GM20431 (cell line): ENCODE measurements around the gene MCTP1.

ENCODE experiments used
- in situ Hi-C: fragments of 300-500 bp; cut with MseI, MboI; formaldehyde crosslinking; loops from one replicate; pipeline ENCODE4 v1.15.0; 2020; ENCODE audit warnings: low sequenced_read_pairs; ENCODE audit not compliant: unreplicated experiment

The MCTP1 gene

GRCh38 chr5:94793816-94794198, 491.1 kb downstream of the MCTP1 start:
- in situ Hi-C loops = no loop called here

GRCh38 chr5:94793113-94793815, 491.6 kb downstream of the MCTP1 start:
- in situ Hi-C loops = no loop called here

DNA sequence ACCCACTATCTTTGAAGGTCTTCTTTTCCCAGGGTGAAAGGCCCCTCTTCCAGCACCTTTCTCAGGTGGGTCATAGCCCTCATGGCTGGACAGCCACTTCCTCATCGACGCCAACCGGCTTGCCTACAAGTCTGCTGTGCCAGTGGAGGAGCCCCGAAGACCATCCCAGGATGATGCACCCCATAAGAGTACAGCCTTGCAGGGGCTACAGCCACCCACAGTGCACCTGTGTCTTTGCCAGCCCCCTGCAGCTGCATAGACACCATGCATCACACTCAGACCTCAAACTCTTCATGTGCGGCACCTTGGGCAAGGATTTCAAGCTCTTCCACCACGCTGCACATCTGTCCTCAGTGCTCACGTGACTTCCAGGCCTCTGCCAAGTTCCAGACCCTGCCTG, 493.1 kb downstream of the MCTP1 start:
- in situ Hi-C loops = no loop called here

DNA sequence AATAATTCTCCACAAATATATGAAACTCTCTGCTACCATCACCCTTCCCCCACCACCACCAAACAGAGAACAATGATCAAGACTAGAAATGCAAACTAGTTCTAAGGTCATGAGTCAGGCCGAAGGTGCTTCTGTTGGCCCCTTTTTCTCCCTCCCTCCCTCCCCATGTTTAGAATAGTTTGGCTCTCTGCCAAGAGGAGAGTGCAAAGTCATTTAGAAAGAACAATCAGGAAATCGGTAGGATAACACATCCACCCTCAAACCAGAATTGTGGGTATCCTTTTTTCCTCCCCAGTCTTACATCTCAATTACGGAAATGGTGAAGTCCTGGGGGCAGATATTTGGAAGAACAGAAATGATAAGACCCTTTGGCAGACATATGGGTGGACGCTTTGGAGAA, 496.4 kb downstream of the MCTP1 start:
- in situ Hi-C loops = no loop called here

GRCh38 chr5:94784536-94785505, 500.1 kb downstream of the MCTP1 start:
- in situ Hi-C loops = no loop called here

DNA sequence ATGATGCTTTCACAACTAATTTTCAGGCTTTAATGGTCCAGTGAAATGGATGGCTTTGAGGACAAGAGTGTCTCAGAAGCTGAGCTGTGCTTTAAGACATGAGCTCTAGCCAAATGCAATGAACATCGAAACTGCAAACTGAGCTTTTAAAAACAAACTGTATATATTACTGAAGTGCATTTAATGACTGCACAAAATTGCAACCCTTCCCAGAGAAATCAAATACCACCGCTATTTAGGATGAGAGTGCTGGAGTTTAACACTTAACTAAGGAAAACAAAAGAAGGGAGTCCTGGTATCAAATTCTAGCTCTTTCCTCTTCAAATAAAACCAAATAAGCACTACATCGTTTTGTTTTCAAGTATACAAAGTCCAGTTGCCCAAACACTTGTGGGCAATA, 502.5 kb downstream of the MCTP1 start:
- in situ Hi-C loops = no loop called here

DNA sequence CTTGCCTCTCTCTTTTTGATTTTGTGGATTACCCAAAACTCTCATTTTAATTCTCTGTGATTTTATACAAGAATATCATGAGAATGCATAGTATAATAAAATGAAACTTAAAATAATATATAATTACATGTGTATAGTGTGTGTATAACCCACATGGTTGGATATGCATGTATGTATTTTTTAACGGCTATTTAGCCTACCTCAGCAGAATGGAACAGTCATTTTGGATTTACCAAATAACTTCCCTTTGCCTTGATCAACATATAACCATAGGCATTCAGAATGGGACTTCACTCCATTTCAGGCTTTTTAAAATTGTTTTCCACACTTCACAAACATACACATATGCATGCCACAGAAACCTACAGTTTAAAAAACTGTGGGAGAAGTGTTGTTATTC, 505.2 kb downstream of the MCTP1 start:
- in situ Hi-C loops = no loop called here

DNA sequence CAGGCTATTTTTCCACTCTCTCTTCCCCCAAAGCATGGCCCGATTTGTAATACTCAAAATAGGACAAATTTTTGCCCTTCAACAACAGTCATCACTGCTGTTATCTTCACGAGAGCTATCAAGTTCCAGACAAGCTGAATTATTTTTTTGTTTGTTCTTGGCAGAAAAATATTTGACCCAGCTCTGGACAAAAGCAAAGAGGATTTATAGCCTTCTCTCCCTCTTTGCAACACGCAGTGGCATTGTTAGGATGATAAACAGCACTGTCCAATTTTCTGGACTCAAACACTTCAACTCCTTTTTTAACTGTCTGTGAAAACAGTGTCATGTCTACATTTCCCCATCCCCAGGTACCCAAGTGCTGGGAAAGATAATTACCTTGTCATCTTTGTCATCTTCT, 506.2 kb downstream of the MCTP1 start:
- in situ Hi-C loops = no loop called here

DNA sequence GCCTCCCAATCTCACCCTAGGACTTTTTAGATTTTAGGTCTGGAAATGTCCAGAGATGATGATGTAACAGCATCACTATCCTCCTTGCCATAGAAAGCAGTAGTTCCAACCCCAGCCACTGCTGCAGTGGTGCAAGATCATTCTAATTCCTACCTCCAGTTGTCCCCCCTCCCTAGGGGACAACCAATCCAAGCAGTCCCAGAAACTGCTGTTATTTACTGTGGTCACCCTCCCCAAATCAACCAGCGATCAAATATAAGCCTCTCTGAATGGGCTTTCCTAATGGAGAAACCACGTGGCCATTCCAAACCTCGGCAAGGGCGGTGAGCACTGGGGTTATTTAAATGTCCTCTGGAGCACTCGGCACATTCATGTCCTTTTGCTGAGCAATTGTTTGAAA, 506.6 kb downstream of the MCTP1 start:
- in situ Hi-C loops = no loop called here

GRCh38 chr5:94777056-94777880, 507.6 kb downstream of the MCTP1 start:
- in situ Hi-C loops = no loop called here

DNA sequence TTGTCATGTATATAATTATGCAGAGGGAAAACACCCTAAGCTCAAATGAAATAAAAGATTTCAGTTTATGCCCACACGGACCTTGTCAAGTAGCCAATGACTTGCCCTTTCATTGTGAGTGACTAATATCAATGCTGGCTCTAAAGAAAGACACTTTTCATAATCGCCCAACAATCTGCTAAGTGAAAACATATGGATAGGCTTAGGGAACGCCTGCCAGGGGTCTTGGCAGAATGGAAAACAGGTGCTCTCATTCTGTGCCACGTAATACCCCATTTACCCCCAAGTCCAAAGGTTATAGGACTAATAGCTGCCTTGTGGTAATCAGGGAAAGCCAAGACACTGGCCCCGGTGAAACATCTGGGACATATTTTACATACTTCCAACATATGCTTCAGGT, 508.7 kb downstream of the MCTP1 start:
- in situ Hi-C loops = no loop called here

DNA sequence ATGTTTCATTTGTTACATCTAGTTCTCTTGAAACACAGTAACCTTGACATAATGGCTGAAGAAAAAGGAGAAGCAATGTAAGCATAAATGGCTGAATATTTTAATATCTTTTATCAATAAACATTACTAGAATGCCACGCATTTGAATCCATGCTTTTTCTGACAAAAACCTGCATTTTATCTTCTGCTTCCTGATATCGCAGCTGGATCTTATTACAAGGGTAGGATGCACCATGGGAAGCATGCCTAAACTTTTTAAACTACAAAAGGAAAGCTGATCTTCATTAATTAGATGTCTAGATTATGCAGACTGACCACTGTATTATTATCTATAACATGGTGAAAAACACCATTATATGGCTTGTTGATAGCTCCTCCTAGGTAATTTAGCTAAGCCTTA, 509.8 kb downstream of the MCTP1 start:
- in situ Hi-C loops = no loop called here

- in situ Hi-C loops = no loop called here
These were observed 513.2 kb downstream of the MCTP1 start for GRCh38 chr5:94771742-94772141.

DNA sequence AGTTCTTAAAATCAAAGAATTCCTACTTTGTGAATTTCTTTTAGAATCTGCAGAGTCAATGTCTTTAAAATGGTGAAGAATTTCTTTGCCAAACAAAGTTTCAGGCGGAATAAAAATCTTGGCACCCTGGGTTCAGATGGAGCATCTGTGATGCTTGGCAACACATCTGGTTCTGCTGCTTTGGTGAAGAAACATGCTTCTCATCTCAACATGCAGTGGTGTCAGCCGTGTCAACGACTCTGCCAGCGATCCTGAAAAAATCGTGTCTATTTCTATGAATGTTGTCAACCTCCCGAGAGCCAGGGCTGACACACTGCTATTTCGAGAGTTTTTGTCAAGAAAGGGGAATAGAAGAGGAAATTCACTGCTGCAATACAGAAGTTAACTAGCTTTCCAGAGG, 514.9 kb downstream of the MCTP1 start:
- in situ Hi-C loops = no loop called here

- in situ Hi-C loops = no loop called here
These were observed 523.1 kb downstream of the MCTP1 start for GRCh38 chr5:94761786-94762185.

DNA sequence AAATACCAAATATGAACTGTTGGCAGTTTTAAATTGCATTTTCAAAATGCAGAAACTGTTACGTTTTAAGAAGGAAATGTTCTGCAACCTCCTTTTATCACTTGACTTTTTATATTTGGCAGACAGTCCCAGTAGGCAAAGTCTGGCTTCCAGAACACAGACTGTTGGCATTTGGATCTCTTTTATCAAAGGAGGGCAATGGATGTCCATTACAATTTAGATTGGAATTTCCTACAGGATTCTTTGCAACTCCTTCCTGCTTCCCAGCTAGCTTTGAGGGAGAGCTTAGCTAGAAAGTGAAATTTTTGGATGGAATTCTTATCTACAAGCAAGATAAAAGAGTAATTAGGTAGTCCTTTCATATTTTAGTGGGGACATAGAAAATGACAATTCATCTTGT, 523.8 kb downstream of the MCTP1 start:
- in situ Hi-C loops = no loop called here

GRCh38 chr5:94759961-94760360, 524.9 kb downstream of the MCTP1 start:
- in situ Hi-C loops = no loop called here

GRCh38 chr5:94759022-94759421, 525.9 kb downstream of the MCTP1 start:
- in situ Hi-C loops = no loop called here

DNA sequence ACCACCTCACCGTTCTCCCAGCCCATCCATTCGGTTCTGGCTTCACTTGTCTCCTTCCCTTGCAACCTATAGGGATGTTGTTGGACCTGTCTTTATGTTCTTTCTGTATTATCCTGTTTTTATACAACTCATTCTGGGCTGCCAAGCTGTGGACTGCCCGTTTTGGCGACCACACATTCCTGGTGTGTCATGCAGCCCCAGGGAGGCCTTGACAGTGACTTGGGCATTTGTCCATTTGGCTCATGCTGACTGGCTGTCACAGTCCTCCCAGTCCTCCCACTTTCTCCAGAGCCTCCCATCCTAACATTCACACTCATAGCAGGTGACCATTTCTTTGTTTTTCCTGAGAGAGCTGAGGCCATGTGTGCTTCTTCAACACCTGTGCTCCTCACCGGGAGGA, 530.1 kb downstream of the MCTP1 start:
- in situ Hi-C loops = no loop called here

- in situ Hi-C loops = no loop called here
These were observed 533.4 kb downstream of the MCTP1 start for GRCh38 chr5:94751460-94751859.

- in situ Hi-C loops = no loop called here
These were observed 534.2 kb downstream of the MCTP1 start for GRCh38 chr5:94750681-94751080.
